NCI-H1417 (cell line): ENCODE measurements around the gene MOB2.

Source experiments
- DNase-seq, 3 experiments: peaks; one replicate each; lab custom pipeline; 2025; lab: John Stamatoyannopoulos, UW

MOB2 gene, protein sequence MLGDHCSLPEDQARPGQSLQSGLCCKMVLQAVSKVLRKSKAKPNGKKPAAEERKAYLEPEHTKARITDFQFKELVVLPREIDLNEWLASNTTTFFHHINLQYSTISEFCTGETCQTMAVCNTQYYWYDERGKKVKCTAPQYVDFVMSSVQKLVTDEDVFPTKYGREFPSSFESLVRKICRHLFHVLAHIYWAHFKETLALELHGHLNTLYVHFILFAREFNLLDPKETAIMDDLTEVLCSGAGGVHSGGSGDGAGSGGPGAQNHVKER

DNA sequence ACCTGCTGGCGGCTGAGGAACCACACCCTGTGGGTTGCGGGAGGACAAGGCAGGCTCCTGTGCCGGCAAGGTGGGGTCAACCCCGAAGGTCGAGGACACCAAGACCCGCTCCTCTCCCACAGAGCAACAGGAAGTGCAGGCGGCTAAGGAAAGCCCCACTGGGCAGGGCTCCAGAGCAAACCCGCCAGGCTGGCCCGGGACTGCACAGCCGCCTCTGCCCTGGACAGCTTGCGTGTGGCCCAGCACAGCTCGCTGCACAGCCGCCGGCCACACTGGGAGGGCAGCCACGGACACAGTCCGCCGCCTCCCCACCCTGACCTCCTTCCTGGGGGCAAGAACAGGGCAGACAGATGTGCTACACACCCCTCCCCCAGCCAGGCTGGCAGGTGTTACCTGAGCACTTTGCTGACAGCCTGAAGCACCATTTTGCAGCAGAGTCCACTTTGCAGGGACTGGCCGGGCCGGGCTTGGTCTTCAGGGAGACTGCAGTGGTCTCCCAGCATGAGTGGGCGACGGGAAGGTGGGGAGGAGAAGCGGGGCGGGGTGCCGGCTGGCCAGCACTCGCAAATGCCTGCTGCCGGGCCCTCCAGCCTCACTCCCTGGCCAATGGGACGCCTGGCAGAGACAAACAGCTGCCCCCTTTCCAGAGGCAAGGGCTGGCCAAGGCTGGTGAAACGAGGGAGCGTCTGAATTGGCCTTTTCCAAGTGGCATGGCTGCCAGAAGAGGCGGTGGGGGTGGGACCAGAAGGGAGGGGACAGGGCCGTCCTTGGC, at the start of gene MOB2:
TSS of gene MOB2 (minus strand) at position 726 of the 772 bp plus-strand sequence. CDS start at position 503, 223 bp downstream.
- peak in 2 of 3 experiments; percentile 16 to 62 for DNase-seq

DNA sequence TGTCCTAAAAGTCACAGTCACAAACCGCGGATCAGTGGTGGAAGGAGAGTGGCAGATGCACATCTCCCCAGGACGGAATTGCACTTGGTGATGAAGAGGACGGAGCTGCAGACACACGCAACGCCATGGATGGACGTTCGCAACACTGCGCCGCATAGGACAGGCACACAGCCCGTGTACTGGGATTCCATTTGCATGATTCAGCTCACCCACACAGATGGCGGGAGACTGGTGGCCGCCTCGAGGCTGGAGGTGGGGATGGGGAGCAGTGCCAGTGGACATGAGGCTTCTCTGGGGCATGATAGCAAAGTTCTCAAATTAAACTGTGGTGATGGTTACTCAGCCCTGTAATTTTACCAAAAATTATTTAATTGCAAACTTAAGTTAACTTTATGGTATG, 48.1 kb upstream of the MOB2 start:
- DNase-seq: no peak

DNA sequence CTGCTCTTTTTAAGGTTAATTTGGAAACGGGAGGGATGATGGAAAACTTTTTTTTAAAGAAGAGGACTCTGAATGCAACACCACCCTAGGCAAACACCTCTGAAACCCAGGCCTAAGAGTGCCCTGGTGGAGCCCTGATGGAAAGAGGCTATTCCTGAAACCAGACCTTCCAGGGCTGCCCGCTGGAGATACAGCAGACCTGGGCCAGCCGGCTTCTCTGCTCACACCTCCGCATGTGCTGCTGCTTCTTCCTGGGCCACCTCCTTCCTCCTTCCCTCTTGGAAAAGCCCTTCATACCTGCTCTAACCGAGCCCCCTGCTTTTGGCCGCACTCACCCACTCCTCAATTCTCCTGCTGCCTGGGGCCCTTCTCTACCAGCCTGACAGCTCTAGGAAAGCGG, 47.6 kb upstream of the MOB2 start:
- no peak for DNase-seq

DNA sequence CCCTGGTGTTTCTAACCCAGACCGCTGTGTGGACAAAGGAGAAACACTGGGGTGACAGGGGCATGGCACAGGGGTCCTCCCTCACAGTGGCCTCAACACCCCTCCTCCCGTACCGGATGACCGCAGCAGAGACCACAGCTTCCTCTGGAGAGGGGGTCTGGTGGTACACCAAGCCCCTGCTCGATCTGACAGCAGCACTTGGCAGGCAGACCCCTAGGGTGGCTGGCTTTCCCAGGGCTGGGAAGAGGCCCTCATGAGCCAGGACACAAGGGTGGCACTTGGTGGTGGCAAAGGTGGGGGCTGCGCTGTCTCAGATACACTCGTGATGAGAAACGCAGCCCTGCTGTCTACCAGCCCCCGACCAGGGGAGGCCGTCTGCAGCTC, 46.8 kb upstream of the MOB2 start:
- no peak for DNase-seq

DNA sequence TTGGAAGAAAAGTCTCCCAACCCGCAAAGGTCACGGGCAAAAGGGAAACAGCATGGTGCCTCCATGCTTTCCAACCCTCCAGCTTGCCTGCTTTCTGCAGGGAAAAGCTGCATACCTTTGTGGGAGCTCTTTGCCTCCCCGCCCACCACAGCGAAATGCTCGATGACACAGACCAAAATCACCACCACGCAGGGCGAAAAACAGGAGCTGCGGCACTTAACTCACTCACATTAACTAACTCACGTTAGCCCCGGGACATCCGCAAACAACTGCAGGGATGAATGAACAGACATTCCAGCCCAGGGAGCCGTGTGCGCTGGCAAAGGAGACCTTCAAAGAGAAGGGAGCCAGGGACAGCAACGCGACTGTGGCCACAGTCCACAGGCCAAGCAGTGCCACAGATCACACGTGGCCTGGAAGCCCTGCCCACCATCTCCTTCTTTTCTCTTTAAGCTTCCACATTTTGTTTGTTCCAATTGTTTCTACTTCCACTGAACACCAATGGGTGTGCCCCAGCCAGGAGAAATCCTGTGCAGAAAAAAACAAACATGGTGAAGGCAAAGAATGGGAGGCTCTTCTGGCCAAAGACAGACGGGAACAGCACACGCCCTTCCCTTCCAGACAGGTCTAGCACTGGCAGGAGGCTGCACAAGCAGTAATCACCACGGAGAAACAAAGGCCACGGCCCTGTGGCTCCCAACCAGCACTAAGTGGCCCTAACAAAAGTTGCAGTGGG, 46.2 kb upstream of the MOB2 start:
- no peak for DNase-seq

DNA sequence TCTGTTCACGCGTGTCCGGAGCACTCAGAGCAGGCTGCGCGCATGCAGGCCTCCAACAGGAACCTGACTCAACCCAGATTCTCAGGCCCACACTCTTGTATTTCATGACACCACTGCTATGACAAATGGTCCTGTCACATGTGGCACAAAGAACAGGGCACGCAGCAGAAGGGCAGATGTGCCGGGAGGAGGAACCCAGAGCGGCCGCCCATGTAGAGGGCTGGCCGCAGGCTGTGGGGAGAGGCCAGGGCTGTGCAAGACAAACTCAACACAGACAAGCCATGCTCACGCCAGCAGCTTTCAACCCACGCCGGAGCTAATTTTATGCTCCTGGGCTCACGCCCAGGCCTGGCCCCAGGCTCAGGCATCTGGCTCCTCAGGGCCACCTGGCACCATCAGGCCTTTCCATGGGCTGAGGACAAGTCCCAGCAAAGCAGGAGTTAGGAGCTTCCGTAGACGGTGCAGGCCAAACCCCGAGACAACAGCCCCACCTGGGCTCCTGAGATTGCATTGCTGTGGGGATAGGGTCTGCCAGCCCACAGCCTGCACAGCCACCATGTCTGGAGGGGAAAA, 45.5 kb upstream of the MOB2 start:
- peak in 1 of 3 experiments; percentile 39 for DNase-seq

DNA sequence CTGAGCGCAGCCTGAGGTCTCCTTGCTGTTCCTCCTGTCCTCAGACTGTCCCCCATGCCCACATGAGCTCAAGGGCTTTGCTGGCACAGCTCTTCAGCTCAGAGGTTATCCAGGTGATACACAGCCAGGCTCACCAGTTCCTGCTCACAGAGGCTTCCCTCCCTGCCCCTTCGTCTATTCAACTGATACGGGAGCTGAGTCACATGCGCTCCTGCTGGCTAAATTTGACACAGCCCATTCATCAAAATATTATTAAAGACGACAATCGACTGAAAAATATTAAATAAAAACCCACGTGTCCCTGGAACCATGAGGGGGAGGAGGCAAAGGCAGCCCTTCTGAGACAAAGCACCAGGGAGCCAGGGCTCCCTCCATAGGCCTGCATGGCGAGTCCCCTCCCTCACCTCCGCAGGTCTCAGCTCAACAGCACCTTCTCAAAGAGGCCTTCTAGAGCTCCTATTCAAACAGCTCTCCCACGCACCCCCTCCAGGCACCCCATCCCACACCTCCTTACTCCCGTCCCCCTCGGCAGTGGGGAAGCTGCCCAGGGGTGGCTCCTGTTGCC, 45.0 kb upstream of the MOB2 start:
- DNase-seq: peak in 2 of 3 experiments; percentile 47 to 63

DNA sequence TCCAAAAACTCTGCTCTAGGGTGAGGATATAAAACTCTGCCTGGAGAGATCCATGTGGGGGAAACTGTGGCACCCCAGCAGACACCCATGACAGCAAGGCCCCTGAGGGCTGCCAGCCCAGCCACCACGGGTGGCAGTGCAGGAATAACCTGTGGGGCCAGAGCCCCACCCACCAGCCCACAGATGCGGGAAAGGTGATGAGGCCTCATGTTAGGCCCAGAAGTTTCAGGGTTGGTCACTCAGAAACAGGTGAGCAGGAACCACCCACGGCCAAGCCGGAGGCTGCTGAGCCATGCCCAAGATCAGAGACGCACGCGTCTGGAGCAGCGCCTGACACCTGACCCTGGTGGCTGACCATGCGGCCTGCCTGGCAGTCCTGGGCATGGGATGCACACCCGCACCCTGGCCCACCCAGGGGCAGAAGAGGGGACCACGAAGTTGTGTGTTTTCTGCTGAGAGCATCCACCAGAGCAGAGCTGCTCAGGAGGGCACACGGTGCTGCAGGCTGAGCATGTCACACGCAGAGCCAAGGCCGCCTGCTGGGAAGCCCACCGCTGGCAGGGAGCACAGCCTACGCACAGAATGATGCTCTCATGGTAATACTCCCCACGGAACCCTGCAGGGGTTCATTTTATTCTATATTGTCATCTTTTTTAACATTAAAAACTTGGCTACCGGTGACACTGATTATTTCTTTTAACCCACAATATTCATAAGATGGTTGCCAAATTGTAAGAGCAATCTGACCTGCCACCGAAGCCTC, 44.3 kb upstream of the MOB2 start:
- no peak for DNase-seq

DNA sequence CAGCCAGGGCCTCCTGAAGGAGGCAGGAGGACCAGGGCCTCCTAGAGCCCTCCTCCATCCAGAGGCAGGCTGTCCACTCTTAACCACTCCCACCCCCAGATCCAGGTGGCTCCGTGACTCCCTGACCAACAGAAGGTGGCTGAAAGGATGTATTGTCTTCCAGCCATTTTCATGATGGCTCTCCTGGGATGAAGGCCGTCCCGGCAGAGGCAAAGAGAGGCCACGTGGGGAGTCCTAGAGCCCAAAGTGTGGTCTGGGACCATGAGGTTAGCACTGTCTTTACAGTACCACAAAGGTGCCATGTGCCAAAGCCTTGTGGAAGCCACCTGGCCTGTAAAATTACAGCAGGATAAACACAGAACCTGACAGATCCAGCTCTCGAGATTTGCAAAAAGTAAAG, 43.2 kb upstream of the MOB2 start:
- DNase-seq: no peak

DNA sequence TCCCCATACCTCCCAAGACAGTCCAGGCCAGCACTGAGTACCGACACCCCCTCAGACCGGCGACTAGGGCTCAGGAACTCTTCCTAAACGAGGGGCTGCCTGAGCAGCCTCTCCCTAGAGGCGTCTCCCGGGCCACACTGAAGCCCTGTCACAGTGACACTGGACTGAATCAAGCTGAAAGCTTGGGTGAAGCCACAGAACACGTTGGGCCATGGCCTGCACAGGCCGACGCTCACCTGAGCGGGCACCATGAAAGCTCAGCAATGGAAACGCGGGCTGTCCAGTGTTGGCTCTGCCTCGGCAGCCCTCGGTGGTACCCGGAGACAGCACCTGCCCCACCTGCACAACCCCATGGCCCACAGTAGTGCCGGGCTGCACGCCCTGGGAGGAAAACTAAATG, 42.7 kb upstream of the MOB2 start:
- no peak for DNase-seq

DNA sequence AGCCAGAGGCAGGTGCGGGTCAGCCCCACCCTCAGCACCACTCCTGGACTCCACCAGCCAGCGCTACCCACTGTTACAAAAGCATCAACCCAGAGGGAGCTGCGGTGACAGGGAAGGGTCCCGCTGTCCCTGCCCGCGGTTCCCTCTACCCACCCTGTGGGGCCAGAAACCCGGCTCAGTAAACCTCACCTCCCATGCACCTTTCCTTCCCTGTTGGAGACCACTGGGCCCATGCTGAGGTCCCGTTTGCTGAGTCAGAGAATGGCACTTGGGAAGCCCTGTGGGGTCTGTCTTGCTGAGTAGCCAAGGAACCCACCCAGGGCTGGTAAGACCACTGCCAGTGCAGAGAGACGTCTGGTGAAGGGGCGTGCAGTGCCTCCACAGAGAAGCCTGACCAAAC, 42.1 kb upstream of the MOB2 start:
- peak in 1 of 3 experiments; percentile 8 for DNase-seq

DNA sequence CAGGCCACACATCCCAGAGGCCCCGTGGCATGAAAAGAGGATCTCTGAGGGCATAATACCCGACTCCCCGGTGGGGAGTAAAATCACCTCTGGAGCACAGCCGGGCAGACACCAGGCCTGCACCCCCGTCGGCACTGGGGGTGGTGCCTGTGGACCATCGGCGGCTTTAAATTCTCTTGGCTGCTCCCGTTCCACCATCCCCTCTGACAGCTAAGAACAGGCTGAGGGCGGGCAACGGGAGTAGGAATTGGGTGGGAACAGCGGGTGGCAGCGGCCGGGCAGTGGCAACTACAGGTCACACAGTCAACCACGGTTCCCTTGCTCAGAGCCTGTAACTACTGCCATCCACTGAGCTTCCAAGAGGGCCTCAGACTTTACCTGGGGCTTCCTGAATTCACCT, 40.2 kb upstream of the MOB2 start:
- no peak for DNase-seq

DNA sequence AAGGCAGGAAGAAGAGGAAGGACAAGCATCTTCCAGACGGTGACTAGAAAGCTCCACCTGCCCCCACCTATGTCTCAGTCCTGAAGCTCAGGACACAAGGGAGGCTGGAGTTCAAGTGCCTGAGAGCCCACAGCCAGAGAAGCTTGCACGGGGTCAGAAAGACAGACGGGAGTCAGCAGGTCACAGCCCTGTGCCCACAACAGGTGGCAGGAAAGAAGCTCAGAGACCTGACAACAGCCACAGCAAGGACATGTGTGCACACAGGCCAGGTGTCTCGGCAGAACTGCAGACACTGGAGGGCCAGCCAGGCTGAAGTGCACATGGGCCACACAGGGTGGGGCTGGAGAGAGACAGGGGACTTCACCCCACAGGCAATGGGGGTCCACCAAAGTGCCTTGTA, 37.2 kb upstream of the MOB2 start:
- DNase-seq: no peak

DNA sequence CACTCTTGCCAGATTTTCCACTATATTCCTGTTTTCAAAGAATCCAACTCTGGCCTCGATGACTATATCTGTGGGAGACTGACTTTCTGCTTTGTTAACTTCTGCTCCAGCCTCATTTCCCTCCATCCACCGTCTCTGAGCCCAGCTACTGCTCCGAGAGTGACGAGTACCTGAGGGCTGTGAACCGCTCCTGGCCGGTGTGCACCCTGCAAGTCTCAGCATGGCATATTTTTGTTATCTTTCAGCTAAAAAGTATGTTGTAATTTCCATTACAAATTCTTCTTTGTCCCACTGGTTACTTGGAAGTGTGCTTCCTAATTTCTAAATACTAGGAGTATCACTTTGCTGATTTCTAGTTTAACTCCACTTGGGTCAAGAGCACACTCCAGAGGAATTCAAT, 36.5 kb upstream of the MOB2 start:
- no peak for DNase-seq

DNA sequence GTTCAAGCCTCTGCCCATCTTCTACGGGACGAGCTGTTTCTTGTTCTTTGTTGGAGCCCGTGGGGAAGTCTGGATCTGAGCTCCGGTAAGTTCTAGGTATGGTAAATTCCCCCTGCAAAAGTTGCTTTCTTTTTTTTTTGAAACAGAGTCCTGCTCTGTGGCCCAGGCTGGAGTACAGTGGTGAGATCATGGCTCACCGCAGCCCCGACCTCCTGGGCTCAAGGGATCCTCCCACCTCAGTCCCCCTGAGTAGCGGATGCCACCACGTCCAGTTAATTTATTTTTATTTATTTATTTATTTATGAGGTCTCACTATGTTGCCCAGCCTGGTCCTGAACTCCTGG, 35.5 kb upstream of the MOB2 start:
- DNase-seq: no peak

DNA sequence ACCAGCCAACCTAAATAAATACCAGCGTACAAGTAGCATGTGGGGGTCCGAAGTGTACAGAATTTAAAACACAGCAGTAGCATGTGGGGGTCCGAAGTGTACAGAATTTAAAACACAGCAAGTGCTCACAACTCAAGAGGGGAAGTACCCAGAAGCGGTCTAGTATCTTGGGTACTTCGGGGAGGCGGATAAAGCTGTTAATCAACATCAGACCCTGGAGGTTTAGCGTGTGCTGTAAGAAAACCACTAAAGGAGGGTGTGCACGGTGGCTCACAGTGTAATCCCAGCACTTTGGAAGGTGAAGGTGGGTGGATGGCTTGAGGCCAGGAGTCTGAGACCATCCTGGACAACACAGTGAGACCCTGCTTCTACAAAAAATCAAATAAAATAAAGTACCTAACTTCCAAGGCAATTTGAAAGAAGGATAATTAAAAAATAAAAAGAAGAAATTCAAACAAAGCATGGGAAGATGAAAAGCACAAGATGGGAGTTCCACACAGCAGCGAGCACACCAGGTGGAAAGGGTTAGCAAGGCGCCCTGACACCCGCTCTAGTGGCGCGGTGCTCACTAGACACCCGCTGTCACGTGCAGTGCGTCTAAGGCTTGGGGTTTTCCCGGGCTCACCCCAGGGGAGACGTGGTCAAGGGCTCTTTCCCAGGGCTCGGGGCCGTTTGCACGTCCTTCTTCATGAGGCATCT, 35.0 kb upstream of the MOB2 start:
- no peak for DNase-seq

DNA sequence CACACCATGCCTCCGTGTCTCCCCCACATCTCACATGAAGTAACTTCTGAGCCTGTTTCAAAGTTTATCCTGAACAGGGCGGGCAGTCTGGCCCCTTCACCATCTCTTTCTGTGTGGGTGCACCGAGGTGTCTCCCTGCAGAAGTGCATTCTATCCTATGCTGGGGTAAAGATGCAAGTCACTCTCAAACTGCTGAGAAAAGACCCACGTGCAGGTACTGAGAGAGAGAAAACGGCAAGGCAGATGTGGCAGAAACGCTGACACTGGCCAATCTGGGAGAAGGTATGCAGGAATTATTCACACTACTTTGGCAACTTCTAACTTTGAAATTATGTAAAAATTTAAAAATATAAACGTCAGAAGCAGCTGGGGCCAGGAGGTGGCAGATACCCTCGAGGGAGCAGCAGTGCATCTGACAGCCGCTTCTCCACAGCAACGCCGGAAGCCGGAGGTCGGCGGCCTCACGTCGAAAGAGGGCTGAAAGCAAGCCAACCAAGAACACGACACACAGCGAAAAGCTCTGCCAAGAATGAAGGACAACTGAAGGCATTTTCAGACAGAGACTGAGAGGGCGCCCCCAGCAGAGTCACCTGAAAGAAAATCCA, 34.2 kb upstream of the MOB2 start:
- DNase-seq: no peak

DNA sequence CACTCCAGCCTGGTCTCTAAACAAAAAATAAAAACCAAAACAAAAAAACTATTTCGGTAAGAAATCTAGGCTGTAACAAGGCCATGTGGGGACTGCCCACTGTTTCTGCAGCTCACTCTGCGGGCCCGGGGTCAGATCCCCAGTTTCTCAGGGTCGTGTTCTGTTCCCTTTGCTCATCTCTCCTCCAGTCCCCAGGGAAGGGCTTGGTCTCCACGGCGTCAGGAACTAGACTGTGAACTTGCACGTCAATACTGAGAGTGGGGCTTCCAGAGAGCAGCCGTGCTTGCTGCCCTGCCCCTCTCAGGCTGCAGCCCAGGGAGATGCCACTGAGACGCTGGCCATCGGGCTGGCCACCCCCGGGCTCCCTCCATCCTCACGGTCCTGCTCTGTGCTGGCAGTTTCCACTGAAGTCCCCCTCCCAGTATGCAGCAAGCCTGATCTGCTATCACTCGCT, 33.7 kb upstream of the MOB2 start:
- DNase-seq: no peak

DNA sequence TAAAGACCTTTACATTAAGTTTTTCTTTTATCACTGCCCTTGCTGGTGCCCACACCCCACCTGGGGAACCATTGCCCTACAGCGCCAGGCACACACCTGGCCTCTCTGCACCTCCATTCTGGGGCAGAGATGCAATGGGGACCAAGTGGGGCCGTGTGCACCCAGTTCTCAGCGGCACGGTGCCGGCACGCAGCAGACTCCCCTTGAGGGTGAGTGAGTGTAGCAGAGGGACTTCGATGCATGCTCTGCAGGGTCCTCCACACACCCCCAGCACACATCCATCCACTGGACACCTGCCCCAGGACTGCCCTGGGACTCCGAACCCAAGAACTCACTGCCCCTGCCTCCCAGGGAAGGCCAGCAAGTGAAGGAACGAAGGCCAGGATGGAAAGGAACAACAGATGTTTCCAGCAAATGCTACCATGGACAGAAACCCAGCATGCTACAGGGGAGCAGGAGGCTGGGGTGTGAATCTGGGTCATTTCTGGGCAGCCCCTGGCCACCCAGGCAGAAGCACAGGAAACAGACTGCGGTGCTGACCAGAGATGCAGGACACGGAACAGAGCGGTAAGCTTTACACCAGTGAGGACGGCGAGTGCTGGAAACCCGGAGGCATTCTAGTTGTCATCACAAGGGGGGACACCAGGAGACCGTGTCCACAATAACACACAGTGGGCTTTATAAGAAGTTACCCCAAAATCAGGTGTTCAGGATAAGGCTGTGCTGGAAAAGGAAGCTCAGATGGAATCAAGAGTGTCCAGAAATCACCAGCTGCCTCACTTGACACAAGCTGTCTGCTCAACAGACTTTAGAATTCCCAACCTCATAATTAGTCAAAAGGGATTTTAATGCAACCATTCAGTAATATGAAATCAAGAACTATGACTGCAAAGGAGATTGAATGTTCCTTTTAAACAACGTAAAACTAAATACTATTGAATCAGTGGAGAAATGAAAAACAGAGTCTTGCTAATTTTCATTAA, 32.7 kb upstream of the MOB2 start:
- no peak for DNase-seq
